Esophagus squamous epithelium (tissue), 5 donors: ENCODE results near the gene RASGEF1C. TPM values are rescaled to one million over a fixed set of nuclear protein-coding genes. Genes with fewer than 3 reads are reported as not detected.

Source experiments
- DNase-seq: peaks from one replicate; lab custom pipeline; 2025; lab: John Stamatoyannopoulos, UW
- H3K27ac ChIP-seq, 4 donors: fragments of 200-600 bp; sonication (generic); one replicate each; pipeline ENCODE4 v1.5.1; 2016 to 2019; ENCODE audit warnings: mild to moderate bottlenecking in 1 of 4
- H3K27me3 ChIP-seq, 4 donors: fragments of 200-600 bp; sonication (generic); 1 replicate in 3 of 4; 2 replicates in 1 of 4; pipeline versions ENCODE4 v1.5.1 to v1.6.0; 2017 to 2021; ENCODE audit warnings: antibody characterized with exemption in 1 of 4
- H3K36me3 ChIP-seq, 3 donors: fragments of 200-600 bp; sonication (generic); one replicate each; pipeline ENCODE4 v1.5.1; 2016 to 2019
- H3K4me1 ChIP-seq, 3 donors: fragments of 200-600 bp; sonication (generic); one replicate each; pipeline ENCODE4 v1.5.1; 2017 to 2019
- H3K4me3 ChIP-seq, 4 donors: fragments of 200-600 bp; sonication (generic); 1 replicate in 3 of 4; 2 replicates in 1 of 4; pipeline ENCODE4 v1.5.1; 2016 to 2019; ENCODE audit warnings: mild to moderate bottlenecking in 2 of 4, moderate library complexity in 1 of 4
- H3K9me3 ChIP-seq, 3 donors: fragments of 200-600 bp; sonication (generic); one replicate each; pipeline ENCODE4 v1.5.1; 2016 to 2019
- POLR2A ChIP-seq, 4 donors: fragments of 450-650 bp; IDR thresholded peaks; one replicate each; pipeline ENCODE4 v1.6.1; 2017; ENCODE audit warnings: antibody characterized with exemption in 4 of 4, mild to moderate bottlenecking in 4 of 4, moderate library complexity in 3 of 4
- WGBS, 2 donors: methylation state at CpG; one replicate each; pipeline ENCODE4 v1.1.5; 2018; 5-methylcytosine and 5-hydroxymethylcytosine counted together
- intact Hi-C: fragments of 100-400 bp; cut with DNase I; formaldehyde crosslinking; loops from one replicate; pipeline ENCODE4 v1.15.0; 2022
- total RNA-seq, 4 donors: library from RNA; depleted of rRNA; stranded (reverse); fragments of >200 nt; gene quantifications; one replicate each; pipeline ENCODE4 v1.1.0, GENCODE V29; 2016
- TF ChIP-seq, protein P1 (sequence below), 6 experiments: fragments of 450-650 bp in 4 of 6; fragments of 200-600 bp in 2 of 6; sonication (generic) in 2 of 6; IDR thresholded peaks; one replicate each; pipeline ENCODE4 v1.5.1; 2016 to 2019; ENCODE audit warnings: antibody characterized with exemption in 6 of 6, mild to moderate bottlenecking in 4 of 6, moderate library complexity in 4 of 6
- donor health status: DM: yes; HTN: yes; CAD: no.

RASGEF1C gene
- total RNA-seq, 4 donors from 2014 or later = 0.19 to 0.26 TPM; not detected in 2

- Histone ChIP-seq H3K27ac (no peak overlapping the region), H3K4me1 (no peaks in the 10 kb centered on the region), H3K4me3 (no peak overlapping the region), H3K9me3 (peaks cover 0 to 21% (median 6%) of the 10 kb centered on the region in 3 donors), H3K27me3 (no peaks in the 10 kb centered on the region), H3K36me3 (no peaks in the 10 kb centered on the region)
- intact Hi-C loops = no loop called here
- 80 to 87% methylated on average over 1 of the region's 1 CpG for WGBS, 2 donors
- no peak for DNase-seq
- TF ChIP-seq POLR2A (IDR thresholded peaks at IDR 0.05) = no peak
- TF ChIP-seq, protein P1, sequence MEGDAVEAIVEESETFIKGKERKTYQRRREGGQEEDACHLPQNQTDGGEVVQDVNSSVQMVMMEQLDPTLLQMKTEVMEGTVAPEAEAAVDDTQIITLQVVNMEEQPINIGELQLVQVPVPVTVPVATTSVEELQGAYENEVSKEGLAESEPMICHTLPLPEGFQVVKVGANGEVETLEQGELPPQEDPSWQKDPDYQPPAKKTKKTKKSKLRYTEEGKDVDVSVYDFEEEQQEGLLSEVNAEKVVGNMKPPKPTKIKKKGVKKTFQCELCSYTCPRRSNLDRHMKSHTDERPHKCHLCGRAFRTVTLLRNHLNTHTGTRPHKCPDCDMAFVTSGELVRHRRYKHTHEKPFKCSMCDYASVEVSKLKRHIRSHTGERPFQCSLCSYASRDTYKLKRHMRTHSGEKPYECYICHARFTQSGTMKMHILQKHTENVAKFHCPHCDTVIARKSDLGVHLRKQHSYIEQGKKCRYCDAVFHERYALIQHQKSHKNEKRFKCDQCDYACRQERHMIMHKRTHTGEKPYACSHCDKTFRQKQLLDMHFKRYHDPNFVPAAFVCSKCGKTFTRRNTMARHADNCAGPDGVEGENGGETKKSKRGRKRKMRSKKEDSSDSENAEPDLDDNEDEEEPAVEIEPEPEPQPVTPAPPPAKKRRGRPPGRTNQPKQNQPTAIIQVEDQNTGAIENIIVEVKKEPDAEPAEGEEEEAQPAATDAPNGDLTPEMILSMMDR (IDR thresholded peaks at IDR 0.05) = no peak
These were observed 102.0 kb downstream of the RASGEF1C start for GRCh38 chr5:180107005-180107404.

GRCh38 chr5:180105827-180106312, 103.1 kb downstream of the RASGEF1C start:
- Histone ChIP-seq H3K9me3 (peaks cover 0 to 21% (median 6%) of the 10 kb centered on the region in 3 donors), H3K36me3 (no peaks in the 10 kb centered on the region), H3K4me1 (no peaks in the 10 kb centered on the region), H3K27ac (no peak overlapping the region), H3K4me3 (no peak overlapping the region), H3K27me3 (no peaks in the 10 kb centered on the region)
- DNase-seq = no peak
- intact Hi-C loops = no loop called here
- WGBS, 2 donors = 73 to 74% methylated on average over 5 of the region's 5 CpGs
- TF ChIP-seq, protein P1 (IDR thresholded peaks at IDR 0.05) = no peak
- no peak for TF ChIP-seq POLR2A (IDR thresholded peaks at IDR 0.05)

DNA sequence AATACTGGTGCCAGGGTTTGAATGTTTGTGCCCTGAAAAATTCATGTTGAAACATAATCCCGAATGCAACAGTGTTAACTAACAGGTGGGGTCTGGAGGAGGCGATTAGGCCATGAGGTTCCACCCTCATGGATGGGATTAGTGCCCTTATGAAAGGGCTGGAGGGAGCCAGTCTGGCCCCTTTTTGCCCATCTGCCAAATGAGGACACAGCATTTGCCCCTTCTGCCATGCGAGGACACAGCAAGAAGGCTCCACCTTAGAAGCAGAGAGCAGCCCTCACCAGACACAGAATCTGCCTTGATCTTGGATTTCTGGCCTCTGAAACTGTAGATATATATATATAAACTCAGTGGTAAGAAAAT, 104.9 kb downstream of the RASGEF1C start:
- peaks cover 0 to 21% (median 6%) of the 10 kb centered on the region in 3 donors for H3K9me3 ChIP-seq
- intact Hi-C loops = no loop called here
- TF ChIP-seq POLR2A (IDR thresholded peaks at IDR 0.05) = no peak
- TF ChIP-seq, protein P1 (IDR thresholded peaks at IDR 0.05) = no peak
- no peak overlapping the region for H3K27ac ChIP-seq
- H3K36me3 ChIP-seq = no peaks in the 10 kb centered on the region
- no peak overlapping the region for H3K4me3 ChIP-seq
- no peak for DNase-seq
- no peaks in the 10 kb centered on the region for H3K4me1 ChIP-seq
- WGBS, 2 donors = 79 to 85% methylated on average over 2 to 3 of the region's 3 CpGs
- no peaks in the 10 kb centered on the region for H3K27me3 ChIP-seq

DNA sequence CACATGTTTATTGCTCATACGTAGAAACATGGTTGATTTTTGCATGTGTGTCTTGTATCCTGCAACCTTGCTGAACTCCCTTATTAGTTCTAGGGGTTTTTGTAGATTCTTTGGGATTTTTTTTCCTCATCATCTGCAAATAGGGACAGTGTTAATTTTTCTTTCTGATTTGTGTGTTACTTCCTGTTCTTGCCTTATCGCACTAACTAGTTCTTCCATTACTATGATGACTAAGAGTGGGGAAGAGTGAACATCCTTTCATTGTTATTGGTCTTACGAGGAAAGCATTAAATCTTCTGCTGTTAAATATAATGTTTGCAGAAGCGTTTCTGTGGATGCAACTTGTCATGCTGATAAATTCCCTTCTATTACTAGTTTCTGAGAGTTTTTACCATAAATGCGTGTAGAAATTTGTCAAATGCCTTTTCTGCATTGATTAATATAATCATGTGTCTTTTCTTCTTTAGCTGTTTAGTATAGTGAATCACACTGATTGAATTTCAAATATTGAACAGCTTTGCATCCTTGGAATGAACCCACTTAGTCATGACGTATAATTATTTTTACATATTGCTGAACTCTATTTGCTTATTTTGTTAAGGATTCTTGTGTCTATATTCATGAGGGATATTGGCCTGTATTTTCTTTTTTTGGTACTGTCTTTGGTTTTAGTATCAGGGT, 105.4 kb downstream of the RASGEF1C start:
- DNase-seq = no peak
- TF ChIP-seq POLR2A (IDR thresholded peaks at IDR 0.05) = no peak
- TF ChIP-seq, protein P1 (IDR thresholded peaks at IDR 0.05) = no peak
- Histone ChIP-seq H3K9me3 (peaks cover 0 to 21% (median 6%) of the 10 kb centered on the region in 3 donors), H3K36me3 (no peaks in the 10 kb centered on the region), H3K27ac (no peak overlapping the region), H3K27me3 (no peaks in the 10 kb centered on the region), H3K4me3 (no peak overlapping the region), H3K4me1 (no peaks in the 10 kb centered on the region)
- 53 to 61% methylated on average over 6 of the region's 6 CpGs for WGBS, 2 donors
- intact Hi-C loops = no loop called here

DNA sequence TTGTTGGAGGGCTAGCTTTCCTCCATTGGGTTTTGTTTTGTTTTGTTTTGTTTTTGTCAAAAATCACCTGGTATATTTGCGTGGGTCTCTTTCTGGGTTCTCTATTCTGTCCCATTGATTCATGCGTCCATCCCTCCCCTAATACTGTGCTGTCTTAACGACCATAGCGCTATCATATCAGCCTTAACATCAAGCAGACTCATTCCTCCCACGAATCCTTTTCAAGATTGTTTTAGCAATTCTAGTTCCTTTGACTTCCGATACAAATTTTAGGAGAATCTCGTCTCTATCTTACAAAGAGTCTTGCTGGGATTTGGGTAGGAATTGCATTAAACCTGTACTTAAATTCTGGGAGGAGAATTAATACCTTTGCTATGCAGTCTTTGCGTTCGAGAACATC, 106.4 kb downstream of the RASGEF1C start:
- 65 to 85% methylated on average over 9 of the region's 9 CpGs for WGBS, 2 donors
- TF ChIP-seq POLR2A (IDR thresholded peaks at IDR 0.05) = no peak
- TF ChIP-seq, protein P1 (IDR thresholded peaks at IDR 0.05) = no peak
- intact Hi-C loops = no loop called here

More for the DNA sequence above, 106.4 kb downstream of the RASGEF1C start:
- Histone ChIP-seq H3K27me3 (no peaks in the 10 kb centered on the region), H3K4me3 (no peak overlapping the region), H3K36me3 (no peaks in the 10 kb centered on the region), H3K27ac (no peak overlapping the region), H3K9me3 (peaks cover 0 to 18% (median 5%) of the 10 kb centered on the region in 3 donors), H3K4me1 (no peaks in the 10 kb centered on the region)
- DNase-seq = no peak
